Keratinocyte (primary cell): ENCODE measurements around the gene RRAGC. TPM values are rescaled to one million over a fixed set of nuclear protein-coding genes. Genes with fewer than 3 reads are reported as not detected.

Experiments
- DNase-seq: peaks from one replicate; pipeline ENCODE4 v3.0.0-alpha.2; 2011; ENCODE audit warnings: low read depth, missing footprints, low spot score
- FAIRE-seq: peaks from 2 replicates; lab custom pipeline; 2011; peaks lifted over from hg19 to GRCh38; lab: Jason Lieb, UNC
- H2AFZ ChIP-seq: 2 replicates; pipeline ENCODE4 v1.6.0; 2012; ENCODE audit warnings: low read length, control low read depth, inconsistent platforms; ENCODE audit not compliant: control insufficient read depth
- H3K27ac ChIP-seq: 2 replicates; pipeline ENCODE4 v1.5.1; 2011; ENCODE audit warnings: low read length; ENCODE audit not compliant: control insufficient read depth, insufficient read depth
- H3K27me3 ChIP-seq: 3 replicates; pipeline ENCODE4 v1.6.0; 2011; ENCODE audit warnings: low read length; ENCODE audit not compliant: control insufficient read depth, insufficient read depth; ENCODE audit errors: extremely low read depth
- H3K36me3 ChIP-seq, 2 experiments: 2 replicates in 1 of 2; 3 replicates in 1 of 2; pipeline ENCODE4 v1.5.1; 2011; ENCODE audit warnings: low read length in 2 of 2, mild to moderate bottlenecking in 1 of 2; ENCODE audit not compliant: control insufficient read depth in 2 of 2, insufficient read depth in 2 of 2; ENCODE audit errors: extremely low read depth in 1 of 2
- H3K4me1 ChIP-seq: 3 replicates; pipeline ENCODE4 v1.5.1; 2011; ENCODE audit warnings: low read length; ENCODE audit not compliant: control insufficient read depth, insufficient read depth; ENCODE audit errors: extremely low read depth
- H3K4me2 ChIP-seq: 3 replicates; pipeline ENCODE4 v1.6.0; 2011; ENCODE audit warnings: low read depth, low read length; ENCODE audit not compliant: control insufficient read depth, insufficient read depth; ENCODE audit errors: extremely low read depth
- H3K4me3 ChIP-seq, 3 experiments: fragments of 200-600 bp in 1 of 3; sonication (generic) in 1 of 3; 2 replicates in 2 of 3; 3 replicates in 1 of 3; pipeline ENCODE4 v1.5.1; 2011 to 2016; ENCODE audit warnings: low read length in 3 of 3, mild to moderate bottlenecking in 3 of 3, control low read depth in 2 of 3, inconsistent platforms in 1 of 3, low read depth in 1 of 3, mixed read lengths in 1 of 3, mixed run types in 1 of 3, moderate library complexity in 1 of 3; ENCODE audit not compliant: control insufficient read depth in 2 of 3, insufficient read depth in 2 of 3; ENCODE audit errors: extremely low read depth in 1 of 3
- H3K79me2 ChIP-seq: 2 replicates; pipeline ENCODE4 v1.6.0; 2012; ENCODE audit warnings: low read length; ENCODE audit not compliant: control insufficient read depth, insufficient read depth
- H3K9ac ChIP-seq: 3 replicates; pipeline ENCODE4 v1.6.0; 2011; ENCODE audit warnings: low read length; ENCODE audit not compliant: control insufficient read depth, insufficient read depth; ENCODE audit errors: extremely low read depth
- H3K9me1 ChIP-seq: 3 replicates; pipeline ENCODE4 v1.6.0; 2011; ENCODE audit warnings: low read length; ENCODE audit not compliant: control insufficient read depth, insufficient read depth; ENCODE audit errors: extremely low read depth
- H3K9me3 ChIP-seq: 2 replicates; pipeline ENCODE4 v1.5.1; 2012; ENCODE audit warnings: low read depth, low read length; ENCODE audit not compliant: control insufficient read depth
- H4K20me1 ChIP-seq: 3 replicates; pipeline ENCODE4 v1.6.0; 2011; ENCODE audit warnings: low read length; ENCODE audit not compliant: control insufficient read depth, insufficient read depth; ENCODE audit errors: extremely low read depth
- EZH2 ChIP-seq: IDR thresholded peaks from one replicate; pipeline ENCODE4 v1.6.1; 2012; ENCODE audit warnings: inconsistent platforms, mild to moderate bottlenecking, low read length, moderate library complexity
- dilution Hi-C: fragments of 300-500 bp; cut with MboI; formaldehyde crosslinking; loops from one replicate; pipeline ENCODE4 v1.7.0; 2020; ENCODE audit warnings: low sequenced_read_pairs; ENCODE audit not compliant: extremely low pct_ligation_motif_present
- polyA plus RNA-seq, 5 experiments: library from polyadenylated mRNA; depleted of rRNA in 3 of 5; stranded (reverse) in 3 of 5; stranded (forward) in 1 of 5; unstranded in 1 of 5; fragments of >200 nt; gene quantifications; 1 replicate in 1 of 5; 2 replicates in 3 of 5; 3 replicates in 1 of 5; pipeline versions ENCODE4 v1.2.1 to v1.2.3, GENCODE V29; 2011 to 2012; ENCODE audit warnings: missing spikeins in 2 of 5, low read depth in 1 of 5, low replicate concordance in 1 of 5
- TF ChIP-seq, protein P1 (sequence below), 3 experiments: IDR thresholded peaks in 1 of 3; conservative IDR thresholded peaks in 1 of 3; optimal IDR thresholded peaks in 1 of 3; 2 replicates in 2 of 3; 3 replicates in 1 of 3; pipeline versions ENCODE3 to v1.5.1; 2011; ENCODE audit warnings: low read length in 3 of 3, mild to moderate bottlenecking in 3 of 3, moderate library complexity in 2 of 3, control low read depth in 1 of 3, inconsistent platforms in 1 of 3; ENCODE audit not compliant: insufficient read depth in 2 of 3; ENCODE audit errors: extremely low read depth in 1 of 3

Gene RRAGC
- polyA plus RNA-seq, 1 donor (not counting 4 experiments of a cell fraction or from before 2014, with no cell fraction given) = 37.8 TPM

DNA sequence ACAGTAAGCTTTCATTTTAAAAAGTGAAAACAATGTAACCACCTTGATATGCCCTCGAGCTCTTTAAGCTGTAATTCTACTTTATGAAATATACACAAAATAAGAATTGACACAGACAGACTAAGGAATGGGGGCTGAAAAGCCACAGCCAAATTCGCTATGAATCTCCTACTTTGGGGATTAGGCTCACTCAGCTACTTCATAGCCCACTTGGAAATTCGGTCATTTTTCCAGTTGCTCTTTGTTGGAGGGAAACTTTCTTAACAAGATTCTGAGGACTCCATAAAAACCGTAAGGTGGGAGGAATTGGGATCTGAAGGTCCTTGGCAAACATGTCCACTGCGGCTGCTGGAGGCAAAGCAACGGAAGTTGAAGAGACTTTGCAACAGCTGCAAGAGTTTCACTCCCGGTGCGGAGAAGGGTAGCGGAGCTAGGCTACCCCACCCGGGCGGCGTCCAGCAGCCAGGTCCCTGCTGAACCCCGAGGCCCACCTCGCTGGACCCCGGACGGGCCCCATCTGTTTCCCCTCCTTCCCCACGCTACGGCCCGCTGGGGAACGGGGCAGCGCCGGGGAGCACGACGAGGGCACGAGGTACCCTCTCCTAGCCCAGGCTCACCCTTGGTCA is 12.9 kb upstream of the RRAGC start:
- Histone ChIP-seq H3K9me1 (no peaks in the 10 kb centered on the region), H4K20me1 (no peaks in the 10 kb centered on the region), H3K27ac (peak overlapping the region; percentile 23), H3K27me3 (no peaks in the 10 kb centered on the region), H3K79me2 (peaks cover 26% of the 10 kb centered on the region), H3K4me3 (peak overlapping the region; percentile 81 to 98 (median 97)), H3K4me1 (peaks cover 16% of the 10 kb centered on the region), H3K36me3 (peaks cover 2 to 6% of the 10 kb centered on the region in 2 experiments), H3K9ac (peak overlapping the region; percentile 79), H2AFZ (peak overlapping the region; percentile 77), H3K4me2 (peak overlapping the region; percentile 77), H3K9me3 (no peaks in the 10 kb centered on the region)
- FAIRE-seq = no peak
- dilution Hi-C loops = no loop called here
- TF ChIP-seq, protein P1, sequence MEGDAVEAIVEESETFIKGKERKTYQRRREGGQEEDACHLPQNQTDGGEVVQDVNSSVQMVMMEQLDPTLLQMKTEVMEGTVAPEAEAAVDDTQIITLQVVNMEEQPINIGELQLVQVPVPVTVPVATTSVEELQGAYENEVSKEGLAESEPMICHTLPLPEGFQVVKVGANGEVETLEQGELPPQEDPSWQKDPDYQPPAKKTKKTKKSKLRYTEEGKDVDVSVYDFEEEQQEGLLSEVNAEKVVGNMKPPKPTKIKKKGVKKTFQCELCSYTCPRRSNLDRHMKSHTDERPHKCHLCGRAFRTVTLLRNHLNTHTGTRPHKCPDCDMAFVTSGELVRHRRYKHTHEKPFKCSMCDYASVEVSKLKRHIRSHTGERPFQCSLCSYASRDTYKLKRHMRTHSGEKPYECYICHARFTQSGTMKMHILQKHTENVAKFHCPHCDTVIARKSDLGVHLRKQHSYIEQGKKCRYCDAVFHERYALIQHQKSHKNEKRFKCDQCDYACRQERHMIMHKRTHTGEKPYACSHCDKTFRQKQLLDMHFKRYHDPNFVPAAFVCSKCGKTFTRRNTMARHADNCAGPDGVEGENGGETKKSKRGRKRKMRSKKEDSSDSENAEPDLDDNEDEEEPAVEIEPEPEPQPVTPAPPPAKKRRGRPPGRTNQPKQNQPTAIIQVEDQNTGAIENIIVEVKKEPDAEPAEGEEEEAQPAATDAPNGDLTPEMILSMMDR (optimal IDR thresholded peaks at IDR 0.05 in 1 of 3, IDR thresholded peaks at IDR 0.05 in 1 of 3, conservative IDR thresholded peaks at IDR 0.05 in 1 of 3; ENCODE audit: extremely low read depth in 1 of 3, insufficient read depth in 2 of 3, low read length in 3 of 3) = no peak
- TF ChIP-seq EZH2 = no peak
- no peak for DNase-seq

DNA sequence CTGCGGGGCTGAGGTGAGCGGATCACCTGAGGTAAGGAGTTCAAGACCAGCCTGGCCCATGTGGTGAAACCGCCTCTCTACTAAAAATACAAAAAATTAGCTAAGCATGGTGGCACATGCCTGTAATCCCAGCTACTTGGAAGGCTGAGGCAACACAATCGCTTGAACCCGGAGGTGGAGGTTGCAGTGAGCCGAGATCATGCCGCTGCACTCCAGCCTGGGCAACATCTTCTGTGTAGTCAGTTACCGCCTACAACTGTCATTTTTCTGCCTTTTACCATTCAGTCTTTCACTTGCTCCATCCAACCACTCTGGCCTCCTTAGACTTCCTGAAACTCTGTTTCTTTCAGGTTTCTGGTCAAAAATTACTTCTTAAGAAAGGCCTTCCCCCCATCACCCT is 11.4 kb upstream of the RRAGC start:
- Histone ChIP-seq H3K79me2 (peaks cover 29% of the 10 kb centered on the region), H3K4me1 (peaks cover 16% of the 10 kb centered on the region), H3K27me3 (no peaks in the 10 kb centered on the region), H3K4me2 (no peak overlapping the region), H3K9me1 (no peaks in the 10 kb centered on the region), H4K20me1 (no peaks in the 10 kb centered on the region), H3K36me3 (peaks cover 2 to 8% of the 10 kb centered on the region in 2 experiments), H3K9ac (no peak overlapping the region), H3K9me3 (no peaks in the 10 kb centered on the region), H2AFZ (no peak overlapping the region), H3K27ac (no peak overlapping the region), H3K4me3 (no peak overlapping the region)
- DNase-seq = no peak
- dilution Hi-C loops = no loop called here
- no peak for FAIRE-seq
- TF ChIP-seq EZH2 = no peak
- TF ChIP-seq, protein P1 (optimal IDR thresholded peaks at IDR 0.05 in 1 of 3, IDR thresholded peaks at IDR 0.05 in 1 of 3, conservative IDR thresholded peaks at IDR 0.05 in 1 of 3; ENCODE audit: extremely low read depth in 1 of 3, insufficient read depth in 2 of 3, low read length in 3 of 3) = no peak
